C4-2B (cell line): Measurements from ENCODE around the gene R3HDM2.

Experiments
- CTCF ChIP-seq: fragments of 450-650 bp; conservative IDR thresholded peaks from 2 replicates; pipeline ENCODE4 v1.5.1; 2017; ENCODE audit warnings: mild to moderate bottlenecking
- ZFX ChIP-seq: fragments of 450-650 bp; IDR thresholded peaks from 2 replicates; pipeline ENCODE4 v1.6.1; 2017

- TF ChIP-seq CTCF (no peak), ZFX (no peak)
These were observed 13.9 kb upstream of the R3HDM2 start for GRCh38 chr12:57444744-57445143.
